Fibroblast of pulmonary artery (primary cell): ENCODE data around the gene MYRIP.

Experiments used
- DNase-seq: peaks from one replicate; pipeline ENCODE4 v3.0.0-alpha.2; 2010; ENCODE audit warnings: low read depth
- H3K4me3 ChIP-seq: replicated peaks from 2 replicates; pipeline ENCODE4 v1.5.1; 2011; ENCODE audit warnings: low read depth, mild to moderate bottlenecking, control low read depth, low read length, moderate library complexity
- TF ChIP-seq, protein P1 (sequence below): IDR thresholded peaks from 2 replicates; pipeline ENCODE4 v1.5.1; 2011; ENCODE audit warnings: mild to moderate bottlenecking, control low read depth, low read length, inconsistent platforms; ENCODE audit errors: missing control alignments

The MYRIP gene

DNA sequence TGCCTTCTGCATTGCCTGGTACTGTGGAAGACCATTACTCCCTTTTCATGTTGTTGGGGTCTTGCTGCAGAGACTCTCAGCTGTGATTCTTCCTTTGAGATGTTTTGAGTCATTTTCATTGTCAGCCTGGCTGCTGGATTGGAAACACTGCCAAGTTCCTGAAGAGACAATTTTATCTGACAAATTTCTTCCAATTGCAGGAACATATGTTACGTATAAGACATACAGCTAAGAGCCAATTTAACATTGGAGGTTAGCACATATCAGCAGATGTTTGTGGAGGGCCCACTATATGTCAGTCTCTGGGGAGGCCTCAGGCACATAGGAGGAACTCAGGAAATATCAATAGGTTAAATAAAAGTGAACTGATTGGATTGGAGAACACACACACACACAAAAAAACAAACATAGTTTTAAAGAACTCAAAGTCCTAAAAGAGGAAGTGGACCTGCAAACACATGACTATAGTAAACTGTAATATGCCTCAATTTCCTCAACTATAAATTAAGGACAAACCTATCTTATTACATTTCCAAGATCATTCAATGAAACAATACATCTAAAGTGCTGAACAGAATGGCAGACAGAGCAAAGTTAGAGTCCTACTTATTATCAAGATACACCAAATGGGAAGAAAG is 172.3 kb downstream of the MYRIP start:
- TF ChIP-seq, protein P1, sequence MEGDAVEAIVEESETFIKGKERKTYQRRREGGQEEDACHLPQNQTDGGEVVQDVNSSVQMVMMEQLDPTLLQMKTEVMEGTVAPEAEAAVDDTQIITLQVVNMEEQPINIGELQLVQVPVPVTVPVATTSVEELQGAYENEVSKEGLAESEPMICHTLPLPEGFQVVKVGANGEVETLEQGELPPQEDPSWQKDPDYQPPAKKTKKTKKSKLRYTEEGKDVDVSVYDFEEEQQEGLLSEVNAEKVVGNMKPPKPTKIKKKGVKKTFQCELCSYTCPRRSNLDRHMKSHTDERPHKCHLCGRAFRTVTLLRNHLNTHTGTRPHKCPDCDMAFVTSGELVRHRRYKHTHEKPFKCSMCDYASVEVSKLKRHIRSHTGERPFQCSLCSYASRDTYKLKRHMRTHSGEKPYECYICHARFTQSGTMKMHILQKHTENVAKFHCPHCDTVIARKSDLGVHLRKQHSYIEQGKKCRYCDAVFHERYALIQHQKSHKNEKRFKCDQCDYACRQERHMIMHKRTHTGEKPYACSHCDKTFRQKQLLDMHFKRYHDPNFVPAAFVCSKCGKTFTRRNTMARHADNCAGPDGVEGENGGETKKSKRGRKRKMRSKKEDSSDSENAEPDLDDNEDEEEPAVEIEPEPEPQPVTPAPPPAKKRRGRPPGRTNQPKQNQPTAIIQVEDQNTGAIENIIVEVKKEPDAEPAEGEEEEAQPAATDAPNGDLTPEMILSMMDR = no peak

DNA sequence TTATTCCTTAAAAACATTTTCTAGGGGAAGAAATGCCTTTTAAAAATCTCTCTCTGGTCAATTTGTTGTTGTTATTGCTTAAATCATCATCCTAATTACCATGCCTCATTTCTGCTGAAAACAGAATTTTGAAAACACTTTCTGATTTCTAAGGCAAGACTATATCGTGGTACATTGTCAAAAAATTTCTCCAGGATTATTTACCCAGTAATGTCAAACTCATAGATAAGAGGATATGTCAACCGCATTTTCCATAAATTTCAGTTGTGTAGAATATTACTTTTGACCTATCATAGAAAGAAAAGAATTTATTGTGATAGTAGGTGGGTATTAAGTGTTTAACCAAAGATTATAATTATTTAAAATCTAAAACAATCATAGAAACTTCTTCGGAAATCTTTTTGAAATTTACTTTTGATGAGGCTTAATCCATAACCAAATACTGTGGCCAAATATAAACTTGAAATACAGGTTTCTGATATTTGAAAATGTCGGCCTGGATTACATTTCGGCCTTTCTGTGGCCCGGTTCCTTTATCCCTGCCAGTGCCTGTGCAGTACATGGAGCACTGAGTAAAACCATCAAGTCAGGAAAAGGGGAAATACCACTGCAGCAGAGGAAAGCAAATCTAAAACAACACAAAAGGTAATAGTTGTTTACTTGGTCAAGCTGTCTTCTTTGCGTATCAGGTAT is 173.4 kb downstream of the MYRIP start:
- TF ChIP-seq, protein P1 = no peak
- H3K4me3 ChIP-seq = no peak overlapping the region
- no peak for DNase-seq

More for the DNA sequence above, 172.3 kb downstream of the MYRIP start:
- DNase-seq = peak; percentile 9
- no peak overlapping the region for H3K4me3 ChIP-seq

DNA sequence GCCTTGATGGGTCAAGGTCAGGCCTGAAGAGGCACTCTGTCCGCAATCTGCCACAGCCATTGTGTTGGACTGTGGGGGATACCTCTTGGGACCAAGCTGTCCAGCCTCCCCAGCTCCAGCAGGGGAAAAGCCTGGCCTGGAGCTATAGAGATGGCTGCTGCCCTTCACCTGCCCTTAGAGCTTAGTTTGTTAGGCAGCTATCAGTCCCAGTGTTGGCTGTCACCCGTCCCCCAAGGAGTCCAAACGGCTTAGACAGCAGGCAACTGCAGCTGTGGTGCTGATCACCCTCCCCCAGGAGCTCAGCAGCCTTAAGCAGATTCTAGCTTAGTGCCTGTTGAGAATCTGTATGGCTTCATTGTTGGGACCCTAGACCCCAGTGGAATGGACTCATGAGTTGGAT is 180.3 kb downstream of the MYRIP start:
- TF ChIP-seq, protein P1 = no peak
- no peak for DNase-seq
- H3K4me3 ChIP-seq = no peak overlapping the region

DNA sequence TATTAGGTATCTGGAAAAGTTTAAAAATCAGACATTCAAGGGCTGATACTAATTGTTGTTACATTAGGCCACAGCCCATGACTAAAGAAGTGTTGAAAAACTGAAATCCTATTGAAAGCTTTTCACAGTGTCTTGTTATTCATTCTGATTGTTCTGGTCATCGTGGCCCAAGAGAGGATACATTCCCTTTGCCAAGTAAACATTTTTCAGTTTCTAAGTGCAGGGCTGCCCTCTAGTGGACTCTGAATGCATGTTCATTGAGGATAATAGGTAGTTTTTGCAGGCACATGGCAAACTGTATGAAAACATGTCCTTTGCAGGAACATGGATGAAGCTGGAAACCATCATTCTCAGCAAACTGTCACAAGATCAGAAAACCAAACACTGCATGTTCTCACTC is 181.1 kb downstream of the MYRIP start:
- TF ChIP-seq, protein P1 = peak; percentile 61
- H3K4me3 ChIP-seq = no peak overlapping the region
- DNase-seq = peak; percentile 74

DNA sequence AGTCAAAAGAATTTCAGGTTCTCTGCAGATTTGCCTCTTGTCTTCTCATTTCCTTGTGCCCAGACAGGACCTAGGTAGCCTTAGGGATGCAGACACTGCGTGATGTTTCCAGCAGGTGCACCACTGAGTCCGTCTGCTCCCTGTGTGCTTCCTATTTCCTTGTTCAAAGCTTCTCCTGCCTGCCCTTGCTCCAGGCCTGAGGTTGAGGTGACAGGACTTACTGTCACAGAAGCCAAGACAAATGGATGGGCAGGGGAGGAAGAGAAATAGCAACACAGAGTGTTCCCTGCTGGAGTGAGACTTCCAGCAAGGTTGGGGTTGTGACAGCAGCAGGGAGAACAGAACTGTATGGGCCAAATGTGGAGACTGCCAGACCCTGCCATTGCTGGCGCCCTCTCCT is 199.4 kb downstream of the MYRIP start:
- no peak overlapping the region for H3K4me3 ChIP-seq
- DNase-seq = no peak
- TF ChIP-seq, protein P1 = no peak

DNA sequence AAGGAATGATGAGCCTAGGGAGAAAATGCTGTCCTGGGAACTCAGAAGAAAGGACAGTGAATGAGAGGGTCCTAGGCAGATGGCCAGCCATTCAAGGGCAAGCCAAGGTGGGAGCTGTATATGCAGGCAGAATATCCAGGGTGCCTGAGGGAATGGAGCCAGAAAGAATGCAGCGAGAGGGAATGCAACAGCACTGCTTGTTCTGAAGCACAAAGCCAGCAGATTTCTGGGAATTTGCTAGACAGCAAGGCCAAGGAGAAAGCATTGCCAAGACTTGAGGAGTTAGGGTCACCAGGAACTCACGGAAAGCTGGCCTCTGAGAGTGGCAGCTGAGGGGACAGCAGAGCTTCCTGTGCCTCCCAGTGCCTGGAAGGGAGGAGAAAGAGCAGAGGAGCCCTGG is 200.6 kb downstream of the MYRIP start:
- no peak for DNase-seq

More for the DNA sequence above, 200.6 kb downstream of the MYRIP start:
- TF ChIP-seq, protein P1 = no peak
- H3K4me3 ChIP-seq = no peak overlapping the region
